LoVo (cell line): ENCODE results near the gene ZBTB6.
"Not testable (repeated sequence)": the region's sequence is repeated elsewhere in the genome, so short reads cannot be mapped to it uniquely, and the experiment has no call there.

Experiments used
- DNase-seq: peaks from one replicate; pipeline ENCODE4 v3.0.0-alpha.2; 2016; ENCODE audit warnings: low spot score

The ZBTB6 gene

DNA sequence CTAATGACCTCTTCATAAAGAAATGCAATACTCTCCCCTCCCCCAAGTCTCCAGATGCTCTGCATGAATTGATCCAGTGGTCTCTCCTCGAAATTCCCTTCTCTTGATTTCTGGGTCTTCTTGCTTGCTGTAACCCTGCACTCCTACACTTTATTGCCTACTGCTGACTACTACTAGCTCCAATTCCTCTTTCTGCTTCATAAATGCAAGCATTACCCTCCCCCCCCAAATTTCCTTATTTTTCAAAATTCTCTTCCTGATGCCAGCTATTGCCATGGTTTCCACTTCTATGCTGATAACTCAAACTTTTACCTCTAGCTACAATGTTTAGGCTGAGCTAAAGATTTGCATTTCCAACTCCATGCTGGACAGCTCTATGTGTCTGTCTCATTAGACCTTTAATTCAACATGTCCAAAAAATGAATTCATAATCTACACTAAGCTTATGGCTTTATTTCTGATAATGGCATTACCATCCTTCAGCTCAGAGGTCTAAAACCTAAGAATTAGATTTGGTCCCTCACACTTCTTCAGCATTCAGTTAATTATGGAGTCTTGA, 16.8 kb upstream of the ZBTB6 start:
- DNase-seq, result no peak

DNA sequence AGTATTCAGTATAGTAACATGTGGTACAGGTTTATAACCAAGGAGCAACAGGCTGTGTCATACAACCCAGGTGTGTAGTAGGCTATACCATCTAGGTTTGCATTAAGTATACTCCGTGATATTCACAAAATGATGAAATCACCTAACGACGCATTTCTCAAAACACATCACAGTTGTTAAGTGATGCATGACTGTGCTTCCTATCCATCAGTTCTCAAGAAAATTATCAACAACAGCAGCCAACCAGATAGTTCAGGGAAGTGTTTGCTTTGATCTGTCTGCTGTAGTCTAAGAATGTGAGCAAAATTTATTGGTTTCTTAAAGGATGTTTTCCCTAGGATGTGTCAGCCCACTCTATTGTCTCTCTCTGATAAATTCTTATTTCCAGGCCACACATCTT, 10.8 kb upstream of the ZBTB6 start:
- no peak for DNase-seq

DNA sequence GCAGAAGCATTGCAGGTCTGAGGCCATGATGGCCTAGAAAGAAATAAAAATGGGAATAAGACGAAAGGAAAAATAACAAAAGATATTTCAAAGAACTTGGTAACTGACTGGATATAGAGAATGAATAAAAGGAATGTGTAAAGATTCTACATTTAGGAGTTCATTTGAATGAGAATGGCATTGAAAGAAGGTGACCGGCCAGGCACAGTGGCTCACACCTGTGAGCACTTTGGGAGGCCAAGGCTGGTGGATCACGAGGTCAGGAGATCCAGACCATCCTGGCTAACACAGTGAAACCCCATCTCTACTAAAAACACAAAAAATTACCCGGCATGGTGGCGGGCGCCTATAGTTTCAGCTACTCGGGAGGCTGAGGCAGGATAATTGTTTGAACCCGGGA, 9.6 kb upstream of the ZBTB6 start:
- no peak for DNase-seq

DNA sequence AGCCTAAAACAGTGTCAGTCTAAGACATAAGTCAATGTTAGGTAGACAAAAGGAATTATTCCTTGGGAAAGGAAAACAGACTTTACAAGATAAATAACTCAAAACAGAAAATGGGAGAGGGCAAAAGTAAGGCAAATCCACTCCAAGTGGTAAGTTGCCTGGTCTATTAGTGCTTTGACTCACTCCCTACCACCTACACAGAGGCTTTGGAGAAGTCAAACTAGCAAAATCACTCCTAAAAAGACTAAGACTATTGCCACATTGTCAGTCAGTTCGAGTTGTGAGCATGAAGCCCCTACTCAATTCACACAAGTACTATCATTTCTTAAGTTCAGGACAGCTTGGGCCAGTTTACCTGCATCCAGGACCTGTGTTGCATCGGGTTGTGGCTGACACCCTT, 5.2 kb upstream of the ZBTB6 start:
- no peak for DNase-seq

DNA sequence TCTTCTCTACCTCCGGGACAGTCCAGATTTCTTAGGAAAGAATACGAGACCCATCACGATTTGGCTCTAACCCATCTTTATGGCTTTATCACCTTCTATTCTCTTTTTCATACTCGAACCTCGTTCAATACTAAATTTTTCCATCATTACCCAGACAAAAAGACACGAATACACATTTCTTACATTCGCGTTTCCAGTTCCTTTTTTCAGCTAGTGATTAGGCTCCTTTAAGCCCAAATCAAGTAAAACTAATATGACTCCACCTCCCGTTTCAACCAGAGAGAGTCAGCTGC, 506 bp downstream of the ZBTB6 start:
- no peak for DNase-seq

DNA sequence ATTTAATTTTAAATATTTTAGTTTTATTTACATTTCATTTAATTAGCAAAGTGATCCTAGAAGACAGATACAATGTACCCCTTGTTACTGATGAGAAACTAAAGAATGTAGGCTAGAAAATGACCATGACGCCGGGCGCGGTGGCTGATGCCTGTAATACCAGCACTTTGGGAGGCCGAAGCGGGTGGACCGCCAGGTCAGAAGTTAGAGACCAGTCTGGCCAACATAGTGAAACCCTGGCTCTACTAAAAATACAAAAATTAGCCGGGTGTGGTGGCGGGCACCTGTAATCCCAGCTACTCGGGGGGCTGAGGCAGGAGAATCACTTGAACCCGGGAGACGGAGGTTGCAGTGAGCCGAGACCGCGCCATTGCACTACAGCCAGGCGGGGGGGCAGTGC, 7.0 kb downstream of the ZBTB6 start:
- DNase-seq, result not testable (repeated sequence)

DNA sequence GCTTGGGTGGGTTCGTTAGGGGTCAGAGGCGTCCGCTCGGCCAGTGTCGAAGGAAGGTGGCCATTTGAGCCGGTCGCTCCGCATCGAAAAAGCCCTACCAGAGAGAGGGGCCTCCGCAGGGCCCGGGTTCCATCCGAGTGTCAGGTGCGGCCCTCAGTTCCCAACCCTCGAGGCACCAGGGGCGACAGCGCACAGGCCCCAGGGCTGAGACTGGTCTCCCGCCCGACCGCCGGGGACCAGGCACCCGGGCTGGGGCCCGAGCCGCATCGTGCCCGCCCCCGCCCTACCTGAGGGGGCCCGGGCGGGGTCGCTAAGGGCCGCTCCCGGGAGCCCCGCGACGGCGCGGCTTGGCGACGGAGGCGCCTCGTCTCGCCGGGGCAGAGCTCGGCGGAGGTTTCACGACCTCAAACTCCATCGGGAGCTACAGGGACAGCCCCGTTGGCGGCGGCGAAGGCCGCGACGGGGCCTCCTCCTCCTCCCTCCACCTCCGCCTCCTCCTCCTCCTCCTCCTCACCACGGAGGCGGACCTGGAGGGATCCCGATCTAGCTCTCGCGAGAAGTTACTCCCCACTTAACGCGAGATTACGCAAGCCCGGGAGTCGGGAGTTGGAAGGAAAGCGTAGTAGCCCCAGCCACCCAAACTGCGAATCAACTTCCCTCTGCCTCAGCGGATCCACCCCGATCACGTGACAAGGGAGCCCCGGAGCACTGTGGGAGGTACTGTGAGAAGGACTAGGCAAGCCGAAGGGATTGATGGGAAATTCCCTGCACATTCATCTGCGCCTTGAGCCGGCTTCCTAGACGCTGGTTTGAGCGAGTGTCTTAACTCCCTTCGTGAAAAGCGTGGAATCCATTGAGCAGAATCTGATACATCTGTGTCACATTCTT, 8.1 kb downstream of the ZBTB6 start, which contains the start of gene RC3H2:
Gene RC3H2 (minus strand): TSS at position 537 of the 888 bp plus-strand sequence. CDS start 7,850 bp downstream, outside the sequence.
- DNase-seq, result peak; percentile 100

DNA sequence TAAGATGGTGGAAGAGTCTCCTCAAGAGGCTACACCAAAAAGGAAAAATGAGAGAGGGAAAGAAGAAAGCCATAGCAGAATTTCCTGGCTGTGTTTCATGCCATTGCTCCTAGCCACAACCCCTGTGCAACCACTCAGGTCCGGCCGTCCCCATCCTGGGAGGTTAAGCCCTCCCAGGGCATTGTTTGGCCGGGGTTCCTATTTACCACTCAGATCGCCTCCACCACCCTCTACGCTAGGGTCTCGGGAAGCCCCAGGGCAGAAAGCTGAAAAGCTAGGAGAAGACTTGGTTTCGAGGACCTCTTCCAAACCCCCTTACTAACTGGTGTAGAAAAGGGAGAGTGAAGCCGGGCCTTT, 8.7 kb downstream of the ZBTB6 start:
- peak; percentile 17 for DNase-seq

DNA sequence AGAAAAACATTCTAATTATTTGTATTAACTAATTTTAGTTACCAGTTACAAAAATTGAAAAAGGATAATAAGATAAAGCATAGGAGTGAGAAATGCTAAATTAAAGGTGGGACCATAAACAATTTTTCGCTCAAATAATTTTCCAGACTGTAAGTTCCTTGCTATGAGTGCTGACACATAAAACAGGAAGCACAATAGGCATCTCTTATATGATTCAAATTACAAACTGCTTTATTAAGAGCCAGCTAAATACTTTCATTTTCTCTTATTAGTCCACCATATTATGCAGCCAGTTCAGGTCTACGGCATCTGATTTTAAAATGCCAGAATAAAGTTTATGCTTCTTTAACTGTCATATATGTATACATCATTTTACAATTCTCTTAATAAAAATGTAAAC, 12.3 kb downstream of the ZBTB6 start:
- no peak for DNase-seq

DNA sequence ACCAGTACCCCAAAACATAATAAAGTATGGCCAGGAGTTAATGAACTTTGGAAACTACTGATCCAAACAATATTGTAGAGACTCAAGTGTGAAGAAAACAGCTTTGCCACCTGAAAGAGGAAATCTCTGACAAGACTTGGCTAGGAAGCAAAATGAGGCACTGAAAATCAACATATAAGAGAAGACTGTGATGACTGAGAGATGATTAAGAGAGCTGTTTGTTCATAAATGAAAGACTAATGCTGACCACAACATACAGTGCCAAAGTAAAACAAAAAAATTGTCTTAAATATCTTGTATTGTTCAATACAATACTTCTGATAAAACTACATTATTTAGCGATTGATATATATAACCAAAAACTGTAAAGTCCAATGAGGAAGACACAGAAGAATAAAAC, 15.2 kb downstream of the ZBTB6 start:
- no peak for DNase-seq

DNA sequence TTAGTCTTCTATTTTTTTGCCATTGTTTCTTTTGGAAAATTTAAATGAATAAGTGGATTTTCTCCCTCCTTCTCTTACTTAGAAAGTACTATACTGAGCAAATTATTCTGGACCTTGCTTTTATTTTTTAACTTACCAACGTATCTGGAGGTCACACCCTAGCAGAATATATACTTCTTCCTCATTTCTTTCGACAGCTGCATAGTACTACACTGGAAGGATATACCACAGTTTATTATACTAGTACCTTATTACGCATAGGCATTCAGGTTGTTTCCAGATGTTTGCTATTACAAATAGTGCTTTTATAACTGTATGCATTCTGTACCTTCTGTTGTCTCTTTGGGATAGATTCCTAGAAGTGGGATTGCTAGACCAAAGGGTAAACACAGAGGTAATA, 24.6 kb downstream of the ZBTB6 start:
- no peak for DNase-seq

DNA sequence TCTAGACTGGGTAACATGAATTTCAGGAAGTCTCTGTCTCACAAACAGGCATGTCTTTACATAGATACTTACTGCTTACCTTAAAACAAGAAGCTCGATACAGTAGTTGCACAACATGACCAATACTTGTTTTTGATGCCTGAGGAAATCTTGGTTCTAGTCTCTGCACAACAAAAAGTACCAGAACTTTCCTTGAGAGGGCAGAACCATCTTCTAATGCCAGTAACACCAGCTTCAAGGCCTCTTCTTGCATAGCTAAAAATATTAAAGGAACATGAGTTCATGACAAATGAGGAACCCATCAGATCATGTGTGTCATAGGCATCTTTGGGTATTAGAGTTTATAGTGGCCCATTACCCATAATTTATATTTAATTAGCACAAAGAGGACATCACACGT, 30.0 kb downstream of the ZBTB6 start:
- DNase-seq, result no peak

DNA sequence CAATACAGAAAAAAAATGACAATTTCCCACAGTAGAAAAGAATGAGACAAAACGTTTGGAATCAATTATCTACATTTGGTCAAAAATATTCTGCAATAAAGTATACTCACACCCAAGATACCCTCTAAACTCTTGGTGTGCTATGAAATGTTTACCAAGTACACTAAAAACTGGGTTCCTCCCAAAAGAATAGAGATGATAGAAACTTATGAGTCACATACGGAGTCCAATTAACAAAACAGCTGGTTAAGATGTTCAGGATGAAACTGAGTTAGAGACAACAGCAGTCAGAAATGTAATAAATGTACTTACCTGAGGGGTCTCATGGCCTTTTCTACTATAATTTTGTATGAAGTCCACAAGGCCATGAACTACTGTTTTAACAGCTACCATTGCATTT, 33.7 kb downstream of the ZBTB6 start:
- DNase-seq, result no peak

DNA sequence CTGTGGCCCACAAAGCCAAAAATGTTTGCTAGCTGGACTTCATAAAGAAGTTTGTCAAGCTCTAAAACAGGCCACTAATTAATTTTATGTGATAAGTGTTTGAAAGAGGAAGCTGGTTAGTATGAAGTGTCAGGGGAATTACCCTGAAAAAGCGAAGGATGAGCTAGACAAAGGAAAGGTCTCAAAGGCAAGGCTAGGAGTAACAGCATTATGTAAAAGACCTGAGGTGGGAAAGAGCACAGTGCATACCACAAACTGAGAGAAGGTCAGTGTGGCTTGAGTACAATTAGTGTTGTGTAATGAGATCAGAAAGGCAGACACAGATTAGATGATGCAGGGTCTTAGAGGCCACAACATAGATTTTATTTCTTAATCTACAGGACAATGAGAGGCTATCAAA, 37.6 kb downstream of the ZBTB6 start:
- DNase-seq, result no peak

DNA sequence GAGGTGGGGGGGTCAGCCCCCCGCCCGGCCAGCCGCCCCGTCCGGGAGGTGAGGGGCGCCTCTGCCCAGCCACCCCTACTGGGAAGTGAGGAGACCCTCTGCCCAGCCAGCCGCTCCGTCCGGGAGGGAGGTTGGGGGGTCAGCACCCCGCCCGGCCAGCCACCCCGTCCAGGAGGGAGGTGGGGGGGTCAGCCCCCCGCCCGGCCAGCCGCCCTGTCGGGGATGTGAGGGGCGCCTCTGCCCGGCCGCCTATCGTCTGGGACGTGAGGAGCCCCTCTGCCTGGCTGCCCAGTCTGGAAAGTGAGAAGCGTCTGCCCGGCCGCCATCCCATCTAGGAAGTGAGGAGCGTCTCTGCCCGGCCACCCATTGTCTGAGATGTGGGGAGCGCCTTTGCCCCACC, 45.8 kb downstream of the ZBTB6 start:
- DNase-seq, result not testable (repeated sequence)

DNA sequence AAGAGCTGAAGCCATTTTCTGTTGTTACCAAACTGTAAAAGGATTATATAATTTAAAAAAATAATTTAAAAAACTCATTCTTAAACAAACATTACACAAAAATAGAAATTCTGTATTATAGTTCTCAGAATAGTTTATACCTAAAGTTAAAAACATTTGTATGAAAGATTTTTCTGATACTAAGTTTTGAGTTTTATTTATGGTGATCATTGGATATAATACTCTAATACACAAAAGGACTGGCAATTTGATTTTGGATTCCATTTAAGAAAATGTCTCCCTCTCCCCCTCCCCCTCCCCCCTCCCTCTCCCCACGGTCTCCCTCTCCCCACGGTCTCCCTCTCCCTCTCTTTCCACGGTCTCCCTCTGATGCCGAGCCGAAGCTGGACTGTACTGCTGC, 47.0 kb downstream of the ZBTB6 start:
- no peak for DNase-seq

DNA sequence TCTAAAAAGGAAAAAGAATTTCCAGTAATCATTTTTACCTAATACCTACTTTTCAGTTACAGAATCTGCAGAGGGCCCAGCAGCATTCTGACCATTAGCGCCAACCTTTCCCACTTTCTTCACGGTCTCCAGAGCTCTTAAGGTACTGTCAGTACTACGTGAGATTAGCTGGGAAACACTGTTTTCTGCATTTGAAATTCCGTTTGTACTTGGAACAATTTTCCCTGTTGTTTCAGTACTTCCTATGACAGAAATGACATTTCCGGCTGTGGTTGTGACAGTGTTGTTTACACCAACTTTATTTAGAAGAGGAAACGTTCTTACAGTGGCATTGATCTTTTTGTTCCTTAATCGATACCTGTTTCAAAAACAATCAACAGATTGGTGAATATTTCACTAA, 47.8 kb downstream of the ZBTB6 start:
- DNase-seq, result no peak

DNA sequence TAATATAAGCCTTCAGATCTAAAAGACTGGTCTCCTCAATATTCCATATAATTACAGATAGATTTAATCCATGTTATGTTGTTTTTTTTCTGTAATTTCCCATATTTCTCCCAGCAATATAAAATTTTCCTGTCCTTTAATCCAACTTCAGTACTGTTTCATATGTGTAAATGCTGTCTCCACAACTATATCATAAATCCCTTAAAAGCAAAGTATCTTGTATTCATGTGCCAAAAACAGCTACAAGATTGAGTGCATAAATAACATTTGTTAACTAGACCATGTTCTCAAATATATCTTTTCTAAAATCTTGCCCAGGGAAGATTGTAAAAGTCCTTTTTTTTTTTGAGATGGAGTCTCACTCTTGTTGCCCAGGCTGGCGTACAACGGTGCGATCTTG, 49.7 kb downstream of the ZBTB6 start:
- DNase-seq, result no peak

DNA sequence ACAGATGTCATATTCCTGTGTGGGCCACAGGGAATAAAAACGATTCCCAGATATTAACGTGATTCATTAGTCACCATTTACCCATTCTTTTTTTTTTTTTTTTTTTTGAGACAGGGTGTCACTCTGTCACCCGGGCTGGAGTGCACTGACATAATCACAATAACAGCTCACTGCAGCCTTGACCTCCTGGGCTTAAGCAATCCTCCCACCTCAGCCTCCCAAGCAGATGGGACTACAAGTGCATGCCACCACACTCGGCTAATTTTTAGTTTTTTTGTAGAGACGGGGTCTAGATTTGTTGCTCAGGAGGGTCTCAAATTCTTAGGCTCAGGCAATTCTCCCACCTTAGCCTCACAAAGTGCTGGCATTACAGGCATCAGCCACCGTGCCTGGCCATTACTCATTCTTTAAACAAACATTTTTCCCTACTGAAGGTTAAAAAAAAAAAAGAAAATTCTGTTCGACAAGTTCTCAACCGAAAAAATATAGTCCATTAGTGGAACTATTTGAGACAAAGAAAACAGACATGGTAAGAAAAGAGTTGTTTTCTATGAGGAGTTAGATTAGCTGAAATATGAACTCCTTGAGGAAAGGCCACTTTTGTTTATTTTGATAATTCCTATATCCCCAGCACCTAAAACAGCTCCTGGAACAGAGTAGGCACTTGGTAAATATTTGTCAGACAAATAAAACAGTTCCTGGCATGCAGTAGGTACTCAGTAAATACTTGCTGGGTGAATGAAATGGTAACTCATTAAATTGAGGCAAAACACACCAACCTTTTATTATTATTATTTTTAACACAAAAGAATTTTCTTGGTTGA, 52.6 kb downstream of the ZBTB6 start:
- no peak for DNase-seq
